Measurements from ENCODE around the gene ACP4.
"Not testable (repeated sequence)": the region's sequence is repeated elsewhere in the genome, so short reads cannot be mapped to it uniquely, and the experiment has no call there.

Gene ACP4

DNA sequence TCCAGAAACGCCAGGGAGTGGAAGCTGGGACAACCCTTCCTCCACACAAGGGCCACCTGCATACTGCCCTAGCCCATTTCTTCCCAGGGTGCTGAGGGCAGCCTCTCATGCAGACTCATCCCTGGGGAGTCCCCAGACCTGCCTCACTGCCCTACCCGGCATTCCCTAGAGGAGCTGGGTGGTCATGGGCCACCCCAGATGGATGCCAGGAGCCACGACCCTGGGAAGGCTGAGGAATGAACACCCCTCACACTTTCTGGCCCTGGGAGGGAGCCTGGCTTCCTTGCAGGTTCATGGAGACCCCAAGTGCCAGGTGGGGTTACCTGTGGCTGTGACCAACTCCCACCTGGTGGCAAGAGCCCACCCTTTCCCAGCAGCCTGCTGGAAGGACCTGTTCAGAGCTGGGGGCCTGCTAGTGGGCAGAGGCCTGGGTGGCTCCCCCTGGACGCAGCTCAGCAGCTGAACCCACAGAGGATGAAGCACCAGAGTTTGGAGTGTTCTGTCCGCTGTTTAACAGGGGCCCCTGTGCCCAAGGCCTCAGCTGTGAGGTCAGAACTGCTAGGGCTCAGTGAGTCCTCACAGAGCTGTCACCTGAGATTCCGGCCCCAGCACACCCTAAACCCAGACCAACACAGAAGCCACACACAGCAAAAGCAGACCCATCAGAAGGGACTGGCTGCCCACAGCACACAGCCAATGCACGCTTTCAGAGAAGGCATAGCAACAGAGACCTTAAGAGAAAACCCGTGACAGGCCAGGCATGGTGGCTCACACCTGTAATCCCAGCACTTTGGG is 6.6 kb downstream of the ACP4 start:
- DNase-seq (ENCODE audit: low read depth in 2 of 3, low spot score in 2 of 3), result no peak

DNA sequence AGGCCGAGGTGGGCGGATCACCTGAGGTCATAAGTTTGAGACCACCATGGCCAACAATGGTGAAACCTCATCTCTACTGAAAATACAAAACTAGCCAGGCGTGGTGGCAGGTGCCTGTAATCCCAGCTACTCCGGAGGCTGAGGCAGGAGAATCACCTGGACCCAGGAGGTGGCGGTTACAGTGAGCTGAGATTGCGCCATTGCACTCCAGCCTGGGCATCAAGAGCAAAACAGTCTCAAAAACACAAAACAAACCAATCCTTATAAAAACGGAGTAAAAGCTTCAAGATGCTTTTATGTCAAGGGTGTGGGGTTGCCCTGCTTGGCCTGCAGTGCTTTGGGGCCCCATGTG is 7.2 kb downstream of the ACP4 start:
- DNase-seq (ENCODE audit: low read depth in 2 of 3, low spot score in 2 of 3), result no peak

- DNase-seq (ENCODE audit: low read depth in 2 of 3, low spot score in 2 of 3), result no peak
Observed at GRCh38 chr19:50797781-50798658, 7.8 kb downstream of the ACP4 start.

DNA sequence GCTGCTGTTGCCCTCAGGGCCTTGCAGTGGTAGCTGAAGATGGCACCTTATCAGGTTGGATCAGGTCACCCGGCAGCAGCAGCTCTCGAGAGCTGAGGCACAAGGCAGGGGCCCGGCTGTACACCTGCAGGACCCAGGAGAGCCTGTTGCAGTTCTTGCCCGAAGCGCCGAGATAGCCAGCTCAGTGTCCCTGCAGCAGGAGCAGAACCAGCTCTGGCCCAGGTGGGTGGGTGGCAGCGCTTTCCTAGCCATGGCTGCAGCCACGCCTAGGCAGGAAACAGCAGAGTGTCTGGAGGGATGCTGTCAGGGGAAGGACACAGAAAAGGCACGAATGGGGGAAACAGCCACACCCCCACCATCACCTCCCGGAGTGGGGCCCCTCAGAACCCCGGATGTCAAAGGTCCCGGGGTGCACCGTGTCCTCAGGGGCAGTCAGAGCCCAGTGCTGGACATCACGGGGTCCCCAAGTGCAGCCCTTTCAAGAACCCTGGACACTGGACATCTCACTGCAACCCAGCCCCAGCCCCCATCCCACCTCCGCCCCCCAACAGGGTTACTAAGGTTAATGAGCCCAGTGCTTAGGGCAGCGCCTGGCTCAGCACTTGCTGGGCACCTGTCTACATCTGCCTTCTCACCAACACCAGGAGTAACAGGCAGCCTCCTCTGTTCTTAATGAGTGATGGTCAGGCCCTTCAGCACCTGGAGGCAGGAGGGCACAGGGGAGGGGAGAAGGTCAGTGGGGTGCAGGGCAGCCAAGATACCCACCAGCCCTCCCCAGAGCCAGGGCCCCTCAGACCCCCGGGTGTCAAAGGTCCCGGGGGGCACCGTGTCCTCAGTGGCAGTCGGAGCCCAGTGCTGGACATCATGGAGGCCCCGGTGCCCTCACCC is 8.7 kb downstream of the ACP4 start:
- no peak for DNase-seq (ENCODE audit: low read depth in 2 of 3, low spot score in 2 of 3)

DNA sequence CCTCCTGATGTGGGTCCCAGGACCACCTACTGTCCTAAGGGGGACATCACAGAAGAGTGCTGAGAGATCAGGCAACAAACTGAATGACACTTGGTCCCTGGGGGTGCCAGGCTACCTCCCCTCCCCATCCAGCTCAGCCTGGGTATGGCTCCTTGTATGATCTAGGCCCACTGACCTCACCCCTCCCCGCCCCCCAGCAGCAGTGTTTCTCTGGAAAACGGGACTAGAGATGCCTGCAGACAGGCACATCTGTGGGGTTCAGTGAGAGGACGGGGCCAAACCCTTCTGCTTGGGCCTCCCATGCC is 9.3 kb downstream of the ACP4 start:
- DNase-seq (ENCODE audit: low read depth in 2 of 3, low spot score in 2 of 3), result no peak

GRCh38 chr19:50801107-50801506 is 10.9 kb downstream of the ACP4 start:
- no peak for DNase-seq (ENCODE audit: low read depth in 2 of 3, low spot score in 2 of 3)

DNA sequence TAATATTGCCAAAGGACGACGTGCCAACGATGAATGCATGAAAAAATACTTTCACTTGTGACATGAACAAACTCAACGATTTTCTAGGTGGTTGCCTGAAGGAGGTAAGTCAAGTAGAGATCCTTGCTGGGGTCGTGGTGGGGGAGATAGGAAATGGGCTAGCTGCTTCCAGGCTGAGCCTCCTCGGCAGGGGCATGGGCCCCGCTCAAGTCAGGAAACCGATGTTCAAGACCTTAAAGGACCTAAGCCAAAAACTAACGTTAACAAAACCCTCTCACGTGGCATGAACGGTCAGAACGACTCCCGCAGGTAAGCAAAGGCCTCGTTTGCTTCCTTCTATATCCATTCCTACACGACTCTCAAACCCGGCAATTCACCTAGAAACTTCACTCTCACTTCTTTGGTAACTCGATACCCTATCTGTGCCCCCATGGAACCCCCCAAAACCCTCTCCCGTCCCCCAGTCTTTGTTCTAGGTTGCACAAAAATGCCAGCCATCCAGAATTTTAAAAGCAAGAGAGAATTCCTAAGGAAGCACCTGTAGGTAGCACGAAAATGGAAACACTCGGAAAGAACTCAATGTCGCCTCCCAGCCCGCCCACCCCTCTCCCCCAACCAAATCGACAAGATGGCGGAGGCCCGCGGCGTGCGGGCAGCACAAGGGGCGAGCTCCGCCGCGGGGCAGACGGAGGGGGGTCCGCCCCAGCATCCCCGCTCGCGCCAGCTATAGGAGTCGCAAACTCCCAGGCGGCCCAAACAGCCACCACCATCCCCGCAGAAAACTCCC is 13.6 kb downstream of the ACP4 start:
- no peak for DNase-seq (ENCODE audit: low read depth in 2 of 3, low spot score in 2 of 3)

DNA sequence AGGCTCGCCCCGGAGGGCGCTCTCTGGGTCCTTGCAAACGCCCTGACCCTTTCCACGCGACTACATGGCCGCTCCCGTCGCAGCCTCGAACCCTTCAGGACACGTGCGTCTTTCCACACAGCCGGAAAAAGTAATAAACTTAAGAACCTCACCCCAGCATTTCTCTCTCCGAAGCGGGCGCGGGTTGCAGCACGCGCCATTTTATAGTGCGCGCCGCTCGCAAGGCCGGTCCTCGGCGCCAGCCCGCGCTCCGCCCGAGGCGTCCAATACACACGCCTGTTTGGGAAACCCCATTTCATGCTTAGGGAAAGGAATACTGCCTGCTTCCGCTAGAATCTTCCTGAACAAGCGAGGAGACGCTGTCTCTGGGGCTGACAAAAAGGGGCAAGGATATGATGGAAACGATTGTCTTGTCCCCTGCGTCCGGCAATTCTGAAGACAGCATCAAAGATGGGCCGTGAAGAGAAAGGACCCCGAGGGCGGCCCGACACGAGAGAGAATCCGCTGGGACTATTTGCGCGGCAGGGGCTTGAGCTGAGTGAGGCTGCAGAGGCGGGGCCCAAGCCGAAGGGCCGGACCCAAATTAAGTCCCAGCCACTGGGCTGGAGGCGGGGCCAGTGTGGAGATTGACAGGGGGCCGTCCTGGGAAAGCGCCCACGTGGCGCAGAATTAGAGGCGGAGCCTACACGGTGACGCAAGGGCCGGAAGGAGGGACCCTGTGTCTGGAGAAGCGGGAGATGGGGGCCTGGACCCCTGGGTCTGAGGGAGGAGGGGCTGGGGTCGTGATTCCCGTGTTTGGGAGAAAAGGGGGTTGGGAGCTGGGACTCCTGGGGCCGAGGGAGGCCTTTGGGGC is 14.4 kb downstream of the ACP4 start:
- DNase-seq (ENCODE audit: low read depth in 2 of 3, low spot score in 2 of 3), result peak; percentile 84 to 94 (median 90)

DNA sequence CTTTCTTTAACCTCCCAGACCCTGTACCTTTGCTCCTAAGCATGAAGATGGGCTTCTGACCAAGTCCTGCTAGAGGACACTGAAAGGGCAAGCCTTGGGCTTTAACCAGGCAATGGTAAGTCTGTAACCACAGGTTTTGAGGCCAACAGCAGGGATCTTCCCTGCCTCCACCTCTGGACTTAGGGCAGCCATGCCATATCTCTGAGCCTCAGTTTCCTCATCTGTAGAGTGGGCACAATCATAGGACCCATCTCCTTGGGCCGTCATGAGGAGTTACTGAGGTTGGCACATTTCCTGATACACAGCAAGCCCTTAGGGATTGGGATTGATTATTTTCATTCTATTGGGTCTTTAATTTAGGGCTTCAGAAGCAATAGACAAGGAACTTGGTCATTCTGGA is 18.6 kb downstream of the ACP4 start:
- no peak for DNase-seq (ENCODE audit: low read depth in 2 of 3, low spot score in 2 of 3)

DNA sequence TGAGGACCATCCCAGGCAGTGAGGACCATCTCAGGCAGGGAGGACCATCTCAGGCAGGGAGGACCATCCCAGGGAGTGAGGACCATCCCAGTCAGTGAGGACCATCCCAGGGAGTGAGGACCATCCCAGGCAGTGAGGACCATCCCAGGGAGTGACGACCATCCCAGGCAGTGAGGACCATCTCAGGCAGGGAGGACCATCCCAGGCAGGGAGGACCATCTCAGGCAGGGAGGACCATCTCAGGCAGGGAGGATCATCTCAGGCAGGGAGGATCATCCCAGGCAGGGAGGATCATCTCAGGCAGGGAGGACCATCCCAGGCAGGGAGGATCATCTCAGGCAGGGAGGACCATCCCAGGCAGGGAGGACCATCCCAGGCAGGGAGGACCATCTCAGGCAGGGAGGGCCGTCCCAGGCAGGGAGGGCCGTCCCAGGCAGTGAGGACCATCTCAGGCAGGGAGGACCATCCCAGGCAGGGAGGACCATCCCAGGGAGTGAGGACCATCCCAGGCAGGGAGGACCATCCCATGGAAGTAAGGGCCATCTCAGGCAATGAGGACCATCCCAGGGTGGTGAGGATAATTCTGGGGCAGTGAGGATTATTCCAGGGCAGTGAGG is 21.5 kb downstream of the ACP4 start:
- DNase-seq (ENCODE audit: low read depth in 2 of 3, low spot score in 2 of 3), result not testable (repeated sequence)

DNA sequence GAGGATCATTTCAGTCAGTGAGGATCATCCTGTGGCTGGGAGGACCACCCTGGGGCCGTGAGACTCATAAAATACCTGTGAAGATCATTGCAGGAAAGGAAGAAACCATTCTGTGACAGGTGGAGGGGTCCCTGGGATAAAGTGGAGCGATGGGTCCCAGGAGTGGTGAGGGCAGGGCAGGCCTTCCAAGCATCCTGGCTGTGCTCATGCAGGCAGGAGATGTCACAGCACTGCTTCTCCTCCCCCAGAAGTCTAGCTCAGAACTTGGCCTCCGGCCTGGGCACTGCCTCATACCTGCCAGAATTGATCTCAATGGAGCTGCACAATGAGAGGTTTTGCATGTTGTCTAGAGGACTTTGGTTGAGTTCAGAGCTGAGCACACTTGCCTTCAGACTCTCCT is 22.3 kb downstream of the ACP4 start:
- no peak for DNase-seq (ENCODE audit: low read depth in 2 of 3, low spot score in 2 of 3)

DNA sequence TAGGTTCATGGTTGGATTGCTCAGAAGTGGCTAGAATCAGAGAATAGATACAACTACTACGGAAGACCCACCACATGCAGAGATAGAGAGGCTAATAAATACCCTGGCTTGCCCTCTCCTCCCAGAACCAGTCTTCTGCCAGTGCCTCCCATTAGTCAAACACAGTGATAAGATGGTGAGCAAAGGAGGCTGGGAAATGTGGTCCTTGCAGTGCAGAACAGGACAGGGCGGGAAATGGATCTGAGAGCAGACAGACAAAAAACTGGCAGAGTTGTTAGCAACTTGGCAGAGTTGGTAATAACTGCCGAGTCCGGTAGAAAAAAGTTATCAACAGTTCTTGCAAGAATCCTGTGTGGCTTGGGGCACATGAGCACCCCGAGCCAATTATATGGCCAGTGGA is 24.7 kb downstream of the ACP4 start:
- DNase-seq (ENCODE audit: low read depth in 2 of 3, low spot score in 2 of 3), result no peak

GRCh38 chr19:50815439-50815838 is 25.2 kb downstream of the ACP4 start:
- no peak for DNase-seq (ENCODE audit: low read depth in 2 of 3, low spot score in 2 of 3)

- DNase-seq (ENCODE audit: low read depth in 2 of 3, low spot score in 2 of 3), result no peak
Observed at GRCh38 chr19:50817941-50818858, 28.0 kb downstream of the ACP4 start.

DNA sequence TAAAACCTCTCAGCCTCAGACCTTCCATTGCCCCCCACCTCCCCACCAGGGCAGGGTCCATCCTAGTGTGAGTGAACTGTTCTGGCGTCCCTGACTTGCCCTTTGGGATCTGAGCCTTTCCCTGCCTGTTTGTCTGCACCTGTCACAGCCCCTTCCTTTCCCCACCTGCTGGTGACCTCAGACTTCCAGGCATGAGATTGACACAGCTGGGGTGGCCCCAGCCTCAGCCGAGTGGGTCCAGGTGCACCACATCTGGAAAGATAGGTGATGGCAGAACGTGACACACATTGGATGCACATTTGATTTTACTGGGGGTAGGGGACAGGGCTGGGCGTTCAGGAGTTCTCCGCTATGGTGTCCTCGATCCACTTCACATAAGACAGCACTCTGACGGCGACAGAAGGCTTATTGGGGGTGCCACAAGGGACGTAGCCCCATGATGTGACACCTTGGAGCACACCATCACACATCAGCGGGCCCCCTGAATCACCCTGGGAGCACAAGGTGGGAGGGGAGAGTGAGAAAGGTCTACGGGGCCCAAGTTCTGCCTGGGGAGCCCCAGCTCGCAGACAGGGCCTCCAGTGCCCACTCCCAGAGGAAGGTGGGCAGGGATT is 28.8 kb downstream of the ACP4 start:
- no peak for DNase-seq (ENCODE audit: low read depth in 2 of 3, low spot score in 2 of 3)

DNA sequence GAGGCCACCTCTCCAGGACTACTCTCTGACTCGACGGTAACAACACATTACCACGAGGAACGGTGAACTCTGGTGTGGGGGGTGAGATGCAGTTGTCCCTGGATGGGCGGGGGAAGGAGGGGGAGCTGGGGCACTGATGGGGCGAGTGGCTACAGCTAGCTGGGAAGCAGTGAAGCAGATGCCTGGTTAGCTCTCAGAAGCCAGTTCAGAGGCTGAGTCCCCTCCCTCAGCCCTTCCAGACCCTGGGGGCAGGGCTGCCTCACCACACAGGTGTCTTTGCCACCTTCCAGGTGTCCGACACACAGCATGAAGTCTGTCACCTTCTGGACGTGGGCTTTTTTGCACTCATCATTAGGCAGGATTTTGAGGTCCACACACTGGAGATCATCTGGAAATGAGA is 29.4 kb downstream of the ACP4 start:
- no peak for DNase-seq (ENCODE audit: low read depth in 2 of 3, low spot score in 2 of 3)

GRCh38 chr19:50820086-50820485 is 29.9 kb downstream of the ACP4 start:
- DNase-seq (ENCODE audit: low read depth in 2 of 3, low spot score in 2 of 3), result no peak

All from activated CD8-positive, alpha-beta memory T cell treated with anti-CD3 and anti-CD28 coated beads for 48 hours (primary cell).